ENCODE measurements around the gene BIRC6.

Gene BIRC6

GRCh38 chr2:32372519-32373182 lies 15.8 kb downstream of the BIRC6 start:
- H3K27ac ChIP-seq (ENCODE audit: insufficient read depth, low read depth, low read length, poor library complexity, severe bottlenecking): no peak overlapping the region
- no peaks in the 10 kb centered on the region for H3K27me3 ChIP-seq (ENCODE audit: control insufficient read depth, insufficient read depth, low read length, poor library complexity, severe bottlenecking)
- no peaks in the 10 kb centered on the region for H3K4me1 ChIP-seq (ENCODE audit: control insufficient read depth, insufficient read depth, low read length)
- no peak overlapping the region for H3K4me3 ChIP-seq (ENCODE audit: insufficient read depth, low read depth, low read length)
- H3K36me3 ChIP-seq (ENCODE audit: control insufficient read depth, insufficient read depth, low read length): no peaks in the 10 kb centered on the region
- H3K9me3 ChIP-seq (ENCODE audit: control insufficient read depth, low read length): no peaks in the 10 kb centered on the region
- 93 to 94% methylated on average over 3 of the region's 3 CpGs for WGBS, 2 experiments

- H3K4me3 ChIP-seq (ENCODE audit: insufficient read depth, low read depth, low read length): no peak overlapping the region
- H3K36me3 ChIP-seq (ENCODE audit: control insufficient read depth, insufficient read depth, low read length): peaks cover 3% of the 10 kb centered on the region
- 83 to 88% methylated on average over 10 to 12 of the region's 12 CpGs for WGBS, 2 experiments
Observed at GRCh38 chr2:32375228-32375892, 18.5 kb downstream of the BIRC6 start.

GRCh38 chr2:32376756-32377155 lies 19.9 kb downstream of the BIRC6 start:
- no peaks in the 10 kb centered on the region for H3K9me3 ChIP-seq (ENCODE audit: control insufficient read depth, low read length)
- H3K36me3 ChIP-seq (ENCODE audit: control insufficient read depth, insufficient read depth, low read length): peaks cover 3% of the 10 kb centered on the region
- H3K4me1 ChIP-seq (ENCODE audit: control insufficient read depth, insufficient read depth, low read length): no peaks in the 10 kb centered on the region
- no peaks in the 10 kb centered on the region for H3K27me3 ChIP-seq (ENCODE audit: control insufficient read depth, insufficient read depth, low read length, poor library complexity, severe bottlenecking)
- H3K27ac ChIP-seq (ENCODE audit: insufficient read depth, low read depth, low read length, poor library complexity, severe bottlenecking): no peak overlapping the region
- no peak overlapping the region for H3K4me3 ChIP-seq (ENCODE audit: insufficient read depth, low read depth, low read length)

More at GRCh38 chr2:32375228-32375892, 18.5 kb downstream of the BIRC6 start:
- Histone ChIP-seq H3K4me1 (ENCODE audit: control insufficient read depth, insufficient read depth, low read length) (no peaks in the 10 kb centered on the region), H3K27me3 (ENCODE audit: control insufficient read depth, insufficient read depth, low read length, poor library complexity, severe bottlenecking) (no peaks in the 10 kb centered on the region), H3K9me3 (ENCODE audit: control insufficient read depth, low read length) (no peaks in the 10 kb centered on the region), H3K27ac (ENCODE audit: insufficient read depth, low read depth, low read length, poor library complexity, severe bottlenecking) (no peak overlapping the region)

GRCh38 chr2:32377928-32378327 lies 21.1 kb downstream of the BIRC6 start:
- no peak overlapping the region for H3K4me3 ChIP-seq (ENCODE audit: insufficient read depth, low read depth, low read length)
- no peaks in the 10 kb centered on the region for H3K4me1 ChIP-seq (ENCODE audit: control insufficient read depth, insufficient read depth, low read length)
- H3K36me3 ChIP-seq (ENCODE audit: control insufficient read depth, insufficient read depth, low read length): peaks cover 3% of the 10 kb centered on the region
- WGBS, 2 experiments: 97 to 100% methylated on average over 1 of the region's 1 CpG
- H3K9me3 ChIP-seq (ENCODE audit: control insufficient read depth, low read length): no peaks in the 10 kb centered on the region
- H3K27me3 ChIP-seq (ENCODE audit: control insufficient read depth, insufficient read depth, low read length, poor library complexity, severe bottlenecking): no peaks in the 10 kb centered on the region
- H3K27ac ChIP-seq (ENCODE audit: insufficient read depth, low read depth, low read length, poor library complexity, severe bottlenecking): no peak overlapping the region

- H3K9me3 ChIP-seq (ENCODE audit: control insufficient read depth, low read length): no peaks in the 10 kb centered on the region
- no peak overlapping the region for H3K4me3 ChIP-seq (ENCODE audit: insufficient read depth, low read depth, low read length)
- H3K4me1 ChIP-seq (ENCODE audit: control insufficient read depth, insufficient read depth, low read length): no peaks in the 10 kb centered on the region
- no peak overlapping the region for H3K27ac ChIP-seq (ENCODE audit: insufficient read depth, low read depth, low read length, poor library complexity, severe bottlenecking)
- H3K27me3 ChIP-seq (ENCODE audit: control insufficient read depth, insufficient read depth, low read length, poor library complexity, severe bottlenecking): no peaks in the 10 kb centered on the region
- peaks cover 3% of the 10 kb centered on the region for H3K36me3 ChIP-seq (ENCODE audit: control insufficient read depth, insufficient read depth, low read length)
Observed at GRCh38 chr2:32379352-32379751, 22.5 kb downstream of the BIRC6 start.

- H3K36me3 ChIP-seq (ENCODE audit: control insufficient read depth, insufficient read depth, low read length): no peaks in the 10 kb centered on the region
- H3K27me3 ChIP-seq (ENCODE audit: control insufficient read depth, insufficient read depth, low read length, poor library complexity, severe bottlenecking): no peaks in the 10 kb centered on the region
- no peaks in the 10 kb centered on the region for H3K4me1 ChIP-seq (ENCODE audit: control insufficient read depth, insufficient read depth, low read length)
- no peaks in the 10 kb centered on the region for H3K9me3 ChIP-seq (ENCODE audit: control insufficient read depth, low read length)
- H3K27ac ChIP-seq (ENCODE audit: insufficient read depth, low read depth, low read length, poor library complexity, severe bottlenecking): no peak overlapping the region
- 94 to 100% methylated on average over 1 of the region's 1 CpG for WGBS, 2 experiments
- H3K4me3 ChIP-seq (ENCODE audit: insufficient read depth, low read depth, low read length): no peak overlapping the region
Observed at GRCh38 chr2:32383858-32384257, 27.0 kb downstream of the BIRC6 start.

- no peak overlapping the region for H3K27ac ChIP-seq (ENCODE audit: insufficient read depth, low read depth, low read length, poor library complexity, severe bottlenecking)
- H3K9me3 ChIP-seq (ENCODE audit: control insufficient read depth, low read length): no peaks in the 10 kb centered on the region
- H3K27me3 ChIP-seq (ENCODE audit: control insufficient read depth, insufficient read depth, low read length, poor library complexity, severe bottlenecking): no peaks in the 10 kb centered on the region
- no peak overlapping the region for H3K4me3 ChIP-seq (ENCODE audit: insufficient read depth, low read depth, low read length)
- WGBS, 2 experiments: 94 to 95% methylated on average over 4 of the region's 4 CpGs
- no peaks in the 10 kb centered on the region for H3K4me1 ChIP-seq (ENCODE audit: control insufficient read depth, insufficient read depth, low read length)
- H3K36me3 ChIP-seq (ENCODE audit: control insufficient read depth, insufficient read depth, low read length): no peaks in the 10 kb centered on the region
Observed at GRCh38 chr2:32384529-32384928, 27.7 kb downstream of the BIRC6 start.

- Histone ChIP-seq H3K4me1 (ENCODE audit: control insufficient read depth, insufficient read depth, low read length) (no peaks in the 10 kb centered on the region), H3K27ac (ENCODE audit: insufficient read depth, low read depth, low read length, poor library complexity, severe bottlenecking) (no peak overlapping the region), H3K27me3 (ENCODE audit: control insufficient read depth, insufficient read depth, low read length, poor library complexity, severe bottlenecking) (no peaks in the 10 kb centered on the region), H3K9me3 (ENCODE audit: control insufficient read depth, low read length) (no peaks in the 10 kb centered on the region), H3K4me3 (ENCODE audit: insufficient read depth, low read depth, low read length) (no peak overlapping the region), H3K36me3 (ENCODE audit: control insufficient read depth, insufficient read depth, low read length) (no peaks in the 10 kb centered on the region)
- WGBS, 2 experiments: 96% methylated on average over 2 of the region's 2 CpGs
Observed at GRCh38 chr2:32386739-32387138, 29.9 kb downstream of the BIRC6 start.

- no peak overlapping the region for H3K27ac ChIP-seq (ENCODE audit: insufficient read depth, low read depth, low read length, poor library complexity, severe bottlenecking)
- no peaks in the 10 kb centered on the region for H3K27me3 ChIP-seq (ENCODE audit: control insufficient read depth, insufficient read depth, low read length, poor library complexity, severe bottlenecking)
- 93 to 96% methylated on average over 4 to 5 of the region's 5 CpGs for WGBS, 2 experiments
- peaks cover 3% of the 10 kb centered on the region for H3K36me3 ChIP-seq (ENCODE audit: control insufficient read depth, insufficient read depth, low read length)
- no peak overlapping the region for H3K4me3 ChIP-seq (ENCODE audit: insufficient read depth, low read depth, low read length)
- H3K9me3 ChIP-seq (ENCODE audit: control insufficient read depth, low read length): no peaks in the 10 kb centered on the region
- no peaks in the 10 kb centered on the region for H3K4me1 ChIP-seq (ENCODE audit: control insufficient read depth, insufficient read depth, low read length)
Observed at GRCh38 chr2:32399221-32399620, 42.4 kb downstream of the BIRC6 start.

- H3K36me3 ChIP-seq (ENCODE audit: control insufficient read depth, insufficient read depth, low read length): no peaks in the 10 kb centered on the region
Observed at GRCh38 chr2:32402091-32402490, 45.3 kb downstream of the BIRC6 start.

More at GRCh38 chr2:32402091-32402490, 45.3 kb downstream of the BIRC6 start:
- no peak overlapping the region for H3K4me3 ChIP-seq (ENCODE audit: insufficient read depth, low read depth, low read length)
- H3K9me3 ChIP-seq (ENCODE audit: control insufficient read depth, low read length): no peaks in the 10 kb centered on the region
- no peaks in the 10 kb centered on the region for H3K4me1 ChIP-seq (ENCODE audit: control insufficient read depth, insufficient read depth, low read length)
- H3K27ac ChIP-seq (ENCODE audit: insufficient read depth, low read depth, low read length, poor library complexity, severe bottlenecking): no peak overlapping the region
- no peaks in the 10 kb centered on the region for H3K27me3 ChIP-seq (ENCODE audit: control insufficient read depth, insufficient read depth, low read length, poor library complexity, severe bottlenecking)

Measured in ectodermal cell (in vitro differentiated cells).